GM15510 (cell line): Measurements from ENCODE around the gene FAM107B.

Experiments used
- POLR2A ChIP-seq: IDR thresholded peaks from 3 replicates; pipeline ENCODE4 v1.6.1; 2011; ENCODE audit warnings: borderline replicate concordance; ENCODE audit not compliant: insufficient read length; ENCODE audit errors: extremely low read depth

FAM107B gene

GRCh38 chr10:14481014-14481413 is 293.7 kb downstream of the FAM107B start:
- no peak for TF ChIP-seq POLR2A

DNA sequence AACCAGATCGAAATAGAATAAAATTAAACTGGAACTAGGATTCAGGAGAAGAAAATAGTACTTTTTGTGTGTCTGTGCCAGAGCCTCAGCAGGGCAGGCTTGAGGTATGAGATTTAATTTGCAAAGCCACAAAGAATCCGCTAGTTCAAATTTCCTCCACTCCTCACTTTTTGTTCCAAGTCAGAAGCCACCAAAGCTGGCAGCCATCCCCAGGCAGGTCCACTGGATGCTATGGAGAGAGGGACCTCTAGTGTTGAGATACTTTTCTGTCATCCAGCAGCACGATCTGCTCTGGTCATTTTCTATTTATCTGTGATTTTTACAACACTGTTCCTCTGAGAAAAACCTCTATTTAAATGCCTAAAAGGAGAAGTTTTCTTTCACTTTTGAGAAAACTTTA is 296.1 kb downstream of the FAM107B start:
- no peak for TF ChIP-seq POLR2A

DNA sequence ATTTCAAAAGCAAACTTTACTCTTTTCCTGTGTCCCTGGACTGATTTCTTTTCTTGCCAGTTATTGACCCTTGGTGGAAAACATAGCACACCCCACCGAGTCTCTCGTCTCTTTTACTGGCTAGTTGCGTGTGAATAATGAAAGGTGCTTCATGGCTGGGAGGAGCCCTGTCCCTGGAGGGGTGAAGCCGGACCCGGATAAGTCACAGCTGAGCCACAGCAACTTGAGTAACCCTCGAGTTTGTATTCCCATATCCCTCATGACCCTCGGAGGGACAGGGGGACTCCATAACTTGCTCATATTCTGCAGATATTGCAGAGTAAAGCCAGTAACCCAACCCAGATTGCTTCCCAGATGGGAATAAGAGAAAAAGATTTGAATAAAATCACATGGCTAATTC is 296.5 kb downstream of the FAM107B start:
- no peak for TF ChIP-seq POLR2A

DNA sequence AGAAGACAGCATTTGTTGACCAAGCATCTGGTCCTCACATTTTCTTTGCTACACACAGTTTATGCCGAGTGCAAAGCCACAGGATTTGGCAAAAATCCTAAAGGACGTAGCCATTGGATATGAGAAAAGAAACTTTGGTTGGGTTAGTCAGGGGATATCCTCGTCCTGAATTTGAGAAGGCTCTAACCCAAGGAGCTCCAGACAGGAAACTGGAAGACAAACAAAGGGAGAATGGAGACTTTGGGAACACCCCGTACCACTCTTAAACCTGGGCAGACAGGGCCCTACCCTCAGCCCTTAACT is 297.3 kb downstream of the FAM107B start:
- no peak for TF ChIP-seq POLR2A

DNA sequence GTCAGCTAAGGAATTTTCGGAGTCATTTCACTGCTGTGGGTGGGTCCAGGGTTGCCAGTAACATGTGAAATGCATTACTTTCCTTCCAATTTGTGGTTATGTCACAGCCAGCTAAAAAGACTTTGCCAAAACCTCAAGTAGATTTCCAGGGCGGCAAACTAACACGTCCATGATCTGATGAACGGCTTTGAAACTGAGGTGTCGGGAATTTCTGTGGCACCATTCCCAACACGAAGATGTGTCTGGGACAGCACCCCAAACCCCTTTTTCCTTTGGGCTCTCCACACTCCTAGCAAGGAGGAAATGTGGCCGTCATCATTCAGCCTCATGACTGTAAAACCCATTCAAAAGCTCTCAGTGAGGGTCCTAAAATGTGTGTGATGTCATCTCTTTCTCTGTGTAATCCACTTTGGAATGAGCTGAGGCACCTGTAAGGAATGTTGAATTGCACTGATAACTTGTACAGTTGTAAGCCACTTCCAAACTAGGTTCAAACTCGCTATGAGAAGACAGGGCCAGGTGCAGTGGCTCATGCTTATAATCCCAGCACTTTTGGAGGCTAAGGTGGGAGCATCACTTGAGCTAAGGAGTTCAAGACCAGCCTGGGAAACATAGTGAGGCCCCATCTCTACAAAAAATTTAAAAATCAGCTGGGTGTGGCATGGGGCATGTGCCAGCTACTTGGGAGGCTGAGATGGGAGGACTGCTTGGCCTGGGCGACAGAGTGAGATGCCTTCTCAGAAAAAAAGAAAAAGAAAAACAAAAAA is 297.9 kb downstream of the FAM107B start:
- no peak for TF ChIP-seq POLR2A

- no peak for TF ChIP-seq POLR2A
Observed at GRCh38 chr10:14476006-14476405, 298.7 kb downstream of the FAM107B start.

DNA sequence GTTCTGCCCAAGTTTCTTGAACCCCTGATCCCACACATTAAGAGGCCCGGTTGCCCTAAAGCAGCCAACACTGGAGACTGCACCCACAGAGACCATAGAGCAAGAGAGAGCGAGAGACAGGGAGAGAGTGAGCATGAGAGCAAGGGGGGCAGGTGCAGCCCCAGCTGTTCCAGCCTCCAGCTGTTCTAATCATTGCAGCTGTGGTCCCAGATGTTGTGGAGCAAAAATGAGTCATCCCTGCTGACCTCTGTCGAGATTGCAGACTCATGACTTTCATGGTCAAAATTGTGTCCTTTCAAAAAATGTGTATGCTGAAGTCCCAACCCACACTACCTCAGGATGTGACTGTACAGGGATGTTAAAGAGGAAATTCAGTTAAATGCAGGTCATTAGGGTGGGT is 300.0 kb downstream of the FAM107B start:
- no peak for TF ChIP-seq POLR2A

GRCh38 chr10:14470920-14471319 is 303.8 kb downstream of the FAM107B start:
- TF ChIP-seq POLR2A, result no peak

GRCh38 chr10:14468726-14469125 is 306.0 kb downstream of the FAM107B start:
- TF ChIP-seq POLR2A, result no peak
